ENCODE measurements around the gene HDAC4. TPM values are rescaled to one million over a fixed set of nuclear protein-coding genes. Genes with fewer than 3 reads are reported as not detected.

HDAC4 gene
- total and polyA plus RNA-seq, 10 of the 15 experiments (the other 5 are each of a cell fraction or from before 2014, with no cell fraction given), result 0.22 to 15.7 (median 4.8) TPM

GRCh38 chr2:239247401-239248245 lies 153.2 kb downstream of the HDAC4 start:
- SMC1A ChIA-PET (ENCODE audit: uncharacterized antibody, unreplicated experiment), result interaction anchor here (1.0 to 1.1 kb wide), 2 partner anchors 9 to 12 kb away, joined by 3 to 6 read pairs; no protein-coding TSS in a partner anchor
- H3K27ac ChIP-seq (ENCODE audit: control insufficient read depth, insufficient read depth), result no peak overlapping the region
- no peak overlapping the region for H2AFZ ChIP-seq (ENCODE audit: control insufficient read depth, low read depth, low read length)
- no peaks in the 10 kb centered on the region for H3K36me3 ChIP-seq (ENCODE audit: control insufficient read depth in 2 of 2, insufficient read depth in 2 of 2, low read length in 1 of 2)
- H3K79me2 ChIP-seq (ENCODE audit: control insufficient read depth, insufficient read depth, low read length), result no peaks in the 10 kb centered on the region
- intact Hi-C loops (cut with micrococcal nuclease; ENCODE audit: unreplicated experiment), result no loop called here
- H3K9me3 ChIP-seq (replicated peaks; ENCODE audit: control insufficient read depth, insufficient read depth, low read length), result no peaks in the 10 kb centered on the region
- no peak for TF ChIP-seq ZNF207 (IDR thresholded peaks at IDR 0.05; ENCODE audit: borderline replicate concordance)
- no peak for TF ChIP-seq FOXK2 (IDR thresholded peaks at IDR 0.05)
- no peak for TF ChIP-seq SUZ12 (IDR thresholded peaks at IDR 0.05; ENCODE audit: unreplicated experiment)
- no peak for TF ChIP-seq CHD2 (IDR thresholded peaks at IDR 0.05; ENCODE audit: borderline replicate concordance, low read depth, low read length)
- TF ChIP-seq NR2C1 (IDR thresholded peaks at IDR 0.05), result no peak
- no peak for TF ChIP-seq RAD51 (IDR thresholded peaks at IDR 0.05)
- TF ChIP-seq HDGF (IDR thresholded peaks at IDR 0.05), result no peak
- TF ChIP-seq CREM (IDR thresholded peaks at IDR 0.05; ENCODE audit: low read depth), result no peak
- TF ChIP-seq BACH1 (IDR thresholded peaks at IDR 0.05; ENCODE audit: borderline replicate concordance), result no peak
- TF ChIP-seq MEF2A (IDR thresholded peaks at IDR 0.05; ENCODE audit: insufficient read depth, low read depth, low read length), result no peak
- TF ChIP-seq EED (IDR thresholded peaks at IDR 0.05; ENCODE audit: low read depth), result no peak
- TF ChIP-seq SIN3A (IDR thresholded peaks at IDR 0.05; ENCODE audit: low read depth, low read length), result no peak
- TF ChIP-seq TARDBP (IDR thresholded peaks at IDR 0.05; ENCODE audit: borderline replicate concordance), result no peak
- TF ChIP-seq MTA3 (IDR thresholded peaks at IDR 0.05; ENCODE audit: borderline replicate concordance, low read length), result no peak
- TF ChIP-seq, protein P1, sequence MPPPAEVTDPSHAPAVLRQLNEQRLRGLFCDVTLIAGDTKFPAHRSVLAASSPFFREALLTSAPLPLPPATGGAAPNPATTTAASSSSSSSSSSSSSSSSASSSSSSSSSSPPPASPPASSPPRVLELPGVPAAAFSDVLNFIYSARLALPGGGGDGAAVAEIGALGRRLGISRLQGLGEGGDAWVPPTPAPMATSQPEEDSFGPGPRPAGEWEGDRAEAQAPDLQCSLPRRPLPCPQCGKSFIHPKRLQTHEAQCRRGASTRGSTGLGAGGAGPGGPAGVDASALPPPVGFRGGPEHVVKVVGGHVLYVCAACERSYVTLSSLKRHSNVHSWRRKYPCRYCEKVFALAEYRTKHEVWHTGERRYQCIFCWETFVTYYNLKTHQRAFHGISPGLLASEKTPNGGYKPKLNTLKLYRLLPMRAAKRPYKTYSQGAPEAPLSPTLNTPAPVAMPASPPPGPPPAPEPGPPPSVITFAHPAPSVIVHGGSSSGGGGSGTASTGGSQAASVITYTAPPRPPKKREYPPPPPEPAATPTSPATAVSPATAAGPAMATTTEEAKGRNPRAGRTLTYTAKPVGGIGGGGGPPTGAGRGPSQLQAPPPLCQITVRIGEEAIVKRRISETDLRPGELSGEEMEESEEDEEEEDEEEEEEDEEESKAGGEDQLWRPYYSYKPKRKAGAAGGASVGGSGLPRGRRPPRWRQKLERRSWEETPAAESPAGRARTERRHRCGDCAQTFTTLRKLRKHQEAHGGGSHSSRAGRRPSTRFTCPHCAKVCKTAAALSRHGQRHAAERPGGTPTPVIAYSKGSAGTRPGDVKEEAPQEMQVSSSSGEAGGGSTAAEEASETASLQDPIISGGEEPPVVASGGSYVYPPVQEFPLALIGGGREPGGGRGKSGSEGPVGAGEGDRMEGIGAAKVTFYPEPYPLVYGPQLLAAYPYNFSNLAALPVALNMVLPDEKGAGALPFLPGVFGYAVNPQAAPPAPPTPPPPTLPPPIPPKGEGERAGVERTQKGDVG (CRISPR knock-in tag; IDR thresholded peaks at IDR 0.05), result no peak
- no peak for TF ChIP-seq ZNF622 (IDR thresholded peaks at IDR 0.05)
- POLR2A ChIA-PET, result no interaction called here
- H3K27me3 ChIP-seq (replicated peaks in 1 of 2; ENCODE audit: control insufficient read depth in 2 of 2, insufficient read depth in 2 of 2, low read length in 1 of 2), result 0 out of 4 replicates have a peak, but pooled peaks cover 0 to 4% of the 10 kb centered on the region in 2 experiments
- no peak overlapping the region for H3K4me3 ChIP-seq
- DNase-seq (ENCODE audit: low read depth, low spot score) (no peak), FAIRE-seq (no peak), ATAC-seq (no peak)
- CTCF ChIA-PET, result interaction anchor here (0.6 kb wide), 2 partner anchors 107 to 119 kb away, joined by 3 read pairs; no protein-coding TSS in a partner anchor
- H4K20me1 ChIP-seq (ENCODE audit: control insufficient read depth, insufficient read depth), result no peaks in the 10 kb centered on the region; the same call in 1 of the 2 replicates
- in situ Hi-C loops (cut with MboI), result no loop called here
- WGBS (ENCODE audit: insufficient coverage, insufficient replicate concordance, low lambda C conversion rate, missing lambda C conversion rate), result 77% methylated on average over 29 of the region's 31 CpGs
- H3K4me2 ChIP-seq (ENCODE audit: control insufficient read depth, insufficient read depth), result no peak overlapping the region
- RAD21 ChIA-PET (ENCODE audit: unreplicated experiment), result no interaction called here
- peaks cover 2% of the 10 kb centered on the region; the same call in 1 of the 2 replicates for H3K4me1 ChIP-seq (ENCODE audit: control insufficient read depth, insufficient read depth, low read length)
- BruUV-seq (replicated peaks), result no TSS peak
- H3K9ac ChIP-seq (ENCODE audit: control insufficient read depth, insufficient read depth, low read length), result no peak overlapping the region

Measured in GM12878 (cell line).